ENCODE data around the gene PLCXD3. TPM values are rescaled to one million over a fixed set of nuclear protein-coding genes. Genes with fewer than 3 reads are reported as not detected.

The PLCXD3 gene
- total and polyA plus RNA-seq, 2 of the 8 experiments (the other 6 are each of a cell fraction or from before 2014, with no cell fraction given) = 0.03 to 0.07 TPM

- FAIRE-seq = peak; percentile 83
- Histone ChIP-seq H3K27ac (ENCODE audit: low read depth, low read length) (no peak overlapping the region), H3K9me3 (ENCODE audit: insufficient read depth in 2 of 2, low read depth in 1 of 2, low read length in 1 of 2) (no peaks in the 10 kb centered on the region), H2BK12ac (ENCODE audit: low read depth, low read length) (no peak overlapping the region), H2BK20ac (ENCODE audit: low read length) (no peak overlapping the region), H2AK5ac (ENCODE audit: low read depth, low read length) (no peak overlapping the region), H2BK120ac (replicated peaks; ENCODE audit: low read depth, low read length) (no peak overlapping the region), H4K91ac (replicated peaks; ENCODE audit: insufficient read length, low read length) (no peak overlapping the region), H3K4me1 (replicated peaks in 1 of 4; ENCODE audit: control insufficient read depth in 3 of 4, insufficient read depth in 4 of 4, low read length in 3 of 4) (no peaks in the 10 kb centered on the region), H3K14ac (ENCODE audit: insufficient read length) (no peak overlapping the region), H3K23ac (ENCODE audit: insufficient read length) (no peak overlapping the region), H3K9ac (replicated peaks in 1 of 4; ENCODE audit: extremely low read depth in 1 of 4, low read depth in 3 of 4, low read length in 3 of 4) (no peak overlapping the region), H2BK15ac (ENCODE audit: low read length) (no peak overlapping the region), H3K4ac (replicated peaks; ENCODE audit: insufficient read length, low read depth, low read length) (no peak overlapping the region), H3K23me2 (ENCODE audit: low read depth, low read length) (no peaks in the 10 kb centered on the region), H2AFZ (ENCODE audit: low read length) (no peak overlapping the region), H2BK5ac (ENCODE audit: low read depth, low read length) (no peak overlapping the region), H3K18ac (ENCODE audit: extremely low read depth, low read length) (no peak overlapping the region), H4K5ac (ENCODE audit: insufficient read length, low read depth, low read length) (no peak overlapping the region), H3K4me3 (ENCODE audit: extremely low read depth in 1 of 4, insufficient read depth in 2 of 4, low read depth in 3 of 4, low read length in 4 of 4) (no peak overlapping the region), H4K20me1 (replicated peaks in 1 of 2; ENCODE audit: control insufficient read depth in 1 of 2, insufficient read depth in 2 of 2, low read length in 2 of 2) (no peaks in the 10 kb centered on the region), H3K56ac (replicated peaks; ENCODE audit: insufficient read length, low read depth, low read length) (no peak overlapping the region), H3K4me2 (ENCODE audit: insufficient read depth in 1 of 2, low read depth in 2 of 2, low read length in 2 of 2) (no peak overlapping the region), H3K79me1 (ENCODE audit: low read depth, low read length) (no peaks in the 10 kb centered on the region), H3K36me3 (ENCODE audit: control insufficient read depth in 2 of 4, insufficient read depth in 4 of 4, low read length in 3 of 4) (no peaks in the 10 kb centered on the region), H4K8ac (ENCODE audit: extremely low read depth, insufficient read depth, low read length) (no peak overlapping the region), H3K79me2 (ENCODE audit: control insufficient read depth in 1 of 2, insufficient read depth in 2 of 2, low read length in 2 of 2) (no peaks in the 10 kb centered on the region), H3K27me3 (replicated peaks in 1 of 4; ENCODE audit: control insufficient read depth in 3 of 4, extremely low read depth in 1 of 4, insufficient read depth in 3 of 4, low read length in 3 of 4) (no peaks in the 10 kb centered on the region)
- WGBS, 2 experiments (ENCODE audit: extremely low coverage in 1 of 2, insufficient coverage in 1 of 2, insufficient read length in 1 of 2, insufficient replicate concordance in 2 of 2, low coverage in 1 of 2, low lambda C conversion rate in 2 of 2, missing lambda C conversion rate in 1 of 2) = 71% methylated on average over 2 of the region's 2 CpGs; no CpG with 5 or more reads in 1 of the 2 experiments
- ChIA-PET CTCF (ENCODE audit: partially characterized antibody) (interaction anchor here (0.6 to 3.8 kb wide), 37 partner anchors 9 to 573 kb away, joined by 3 to 29 read pairs (median 4); partner anchors contain the start of gene PLCXD3), POLR2A (ENCODE audit: partially characterized antibody) (no interaction called here)
- TF ChIP-seq SIX5 (IDR thresholded peaks at IDR 0.05; ENCODE audit: low read depth, low read length) (no peak), RFX5 (IDR thresholded peaks at IDR 0.05; ENCODE audit: borderline replicate concordance, low read depth, low read length) (no peak), SIN3A (conservative IDR thresholded peaks at IDR 0.05 in 1 of 2, IDR thresholded peaks at IDR 0.05 in 1 of 2; ENCODE audit: low read depth in 1 of 2, low read length in 2 of 2) (no peak), CBX8 (IDR thresholded peaks at IDR 0.05; ENCODE audit: borderline replicate concordance, low read depth, low read length) (no peak), RAD21 (IDR thresholded peaks at IDR 0.05 in 1 of 2, conservative IDR thresholded peaks at IDR 0.05 in 1 of 2; ENCODE audit: low read depth in 2 of 2, low read length in 2 of 2) (peak; percentile 83 to 90)
- TF ChIP-seq, protein P1, sequence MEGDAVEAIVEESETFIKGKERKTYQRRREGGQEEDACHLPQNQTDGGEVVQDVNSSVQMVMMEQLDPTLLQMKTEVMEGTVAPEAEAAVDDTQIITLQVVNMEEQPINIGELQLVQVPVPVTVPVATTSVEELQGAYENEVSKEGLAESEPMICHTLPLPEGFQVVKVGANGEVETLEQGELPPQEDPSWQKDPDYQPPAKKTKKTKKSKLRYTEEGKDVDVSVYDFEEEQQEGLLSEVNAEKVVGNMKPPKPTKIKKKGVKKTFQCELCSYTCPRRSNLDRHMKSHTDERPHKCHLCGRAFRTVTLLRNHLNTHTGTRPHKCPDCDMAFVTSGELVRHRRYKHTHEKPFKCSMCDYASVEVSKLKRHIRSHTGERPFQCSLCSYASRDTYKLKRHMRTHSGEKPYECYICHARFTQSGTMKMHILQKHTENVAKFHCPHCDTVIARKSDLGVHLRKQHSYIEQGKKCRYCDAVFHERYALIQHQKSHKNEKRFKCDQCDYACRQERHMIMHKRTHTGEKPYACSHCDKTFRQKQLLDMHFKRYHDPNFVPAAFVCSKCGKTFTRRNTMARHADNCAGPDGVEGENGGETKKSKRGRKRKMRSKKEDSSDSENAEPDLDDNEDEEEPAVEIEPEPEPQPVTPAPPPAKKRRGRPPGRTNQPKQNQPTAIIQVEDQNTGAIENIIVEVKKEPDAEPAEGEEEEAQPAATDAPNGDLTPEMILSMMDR (IDR thresholded peaks at IDR 0.05; ENCODE audit: control extremely low read depth in 1 of 3, insufficient read depth in 1 of 3, low read depth in 1 of 3, low read length in 3 of 3) = peak in 2 of 3 experiments; percentile 74 to 77; a peak in 3 of 4 replicates
- DNase-seq (ENCODE audit: low read depth in 1 of 2, low spot score in 2 of 2) = no peak
Measured at GRCh38 chr5:41270423-41271251, 239.8 kb downstream of the PLCXD3 start.
